ENCODE data around the gene PKHD1.

DNA sequence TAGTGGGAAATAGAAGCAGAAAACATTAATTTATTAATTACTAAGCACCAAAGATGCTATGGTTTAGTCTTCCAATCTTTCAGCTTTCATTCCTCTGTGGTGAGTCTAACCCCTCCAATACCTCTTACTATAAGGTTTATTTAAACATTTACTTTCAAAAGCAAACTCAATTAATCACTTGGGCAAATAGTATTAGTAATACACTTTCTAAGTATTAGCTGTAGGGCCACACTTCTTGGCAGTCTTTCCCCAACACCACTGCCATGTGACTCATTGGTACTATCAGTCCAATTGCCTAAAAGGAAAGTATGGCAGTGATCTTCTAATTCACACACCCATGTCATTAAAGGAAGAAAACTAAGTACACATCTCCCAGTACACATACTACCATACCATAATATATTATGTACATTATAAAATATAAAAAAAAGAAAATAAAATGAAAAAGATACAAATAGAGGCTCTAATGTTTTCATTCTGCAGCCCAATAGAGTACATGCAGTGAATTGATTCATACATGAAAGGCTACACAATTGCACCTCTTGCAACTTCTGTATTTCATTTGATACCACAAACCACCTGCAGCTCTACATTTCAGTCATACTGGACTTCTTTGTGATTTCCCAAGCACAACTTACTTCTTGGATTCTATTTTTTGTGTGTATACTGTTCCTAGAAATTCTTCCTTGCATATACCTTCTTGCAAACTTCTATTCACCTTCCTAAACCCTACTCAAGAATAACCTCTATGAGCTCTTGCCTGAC, 218.6 kb downstream of the PKHD1 start:
- TF ChIP-seq, protein P1, sequence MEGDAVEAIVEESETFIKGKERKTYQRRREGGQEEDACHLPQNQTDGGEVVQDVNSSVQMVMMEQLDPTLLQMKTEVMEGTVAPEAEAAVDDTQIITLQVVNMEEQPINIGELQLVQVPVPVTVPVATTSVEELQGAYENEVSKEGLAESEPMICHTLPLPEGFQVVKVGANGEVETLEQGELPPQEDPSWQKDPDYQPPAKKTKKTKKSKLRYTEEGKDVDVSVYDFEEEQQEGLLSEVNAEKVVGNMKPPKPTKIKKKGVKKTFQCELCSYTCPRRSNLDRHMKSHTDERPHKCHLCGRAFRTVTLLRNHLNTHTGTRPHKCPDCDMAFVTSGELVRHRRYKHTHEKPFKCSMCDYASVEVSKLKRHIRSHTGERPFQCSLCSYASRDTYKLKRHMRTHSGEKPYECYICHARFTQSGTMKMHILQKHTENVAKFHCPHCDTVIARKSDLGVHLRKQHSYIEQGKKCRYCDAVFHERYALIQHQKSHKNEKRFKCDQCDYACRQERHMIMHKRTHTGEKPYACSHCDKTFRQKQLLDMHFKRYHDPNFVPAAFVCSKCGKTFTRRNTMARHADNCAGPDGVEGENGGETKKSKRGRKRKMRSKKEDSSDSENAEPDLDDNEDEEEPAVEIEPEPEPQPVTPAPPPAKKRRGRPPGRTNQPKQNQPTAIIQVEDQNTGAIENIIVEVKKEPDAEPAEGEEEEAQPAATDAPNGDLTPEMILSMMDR (IDR thresholded peaks at IDR 0.05) = no peak
- TF ChIP-seq POLR2A (IDR thresholded peaks at IDR 0.05) = no peak

All from adrenal gland (tissue), 5 donors.